Fibroblast of mammary gland (primary cell): Measurements from ENCODE around the gene XPNPEP1.

Experiments
- DNase-seq: peaks from one replicate; pipeline ENCODE4 v3.0.0-alpha.2; 2010; ENCODE audit warnings: low read depth
- H3K4me3 ChIP-seq: 2 replicates; pipeline ENCODE4 v1.5.1; 2011; ENCODE audit warnings: low read depth, mild to moderate bottlenecking, low read length, moderate library complexity; ENCODE audit not compliant: control insufficient read depth
- CTCF ChIP-seq: conservative IDR thresholded peaks from 2 replicates; pipeline ENCODE4 v1.5.1; 2011; ENCODE audit warnings: low read depth, low read length, inconsistent platforms; ENCODE audit not compliant: control insufficient read depth, insufficient read depth

Gene XPNPEP1

GRCh38 chr10:109966961-109967738 lies 43.8 kb upstream of the XPNPEP1 start:
- DNase-seq, result peak; percentile 63
- no peak overlapping the region for H3K4me3 ChIP-seq
- TF ChIP-seq CTCF, result no peak

GRCh38 chr10:109964318-109964717 lies 41.0 kb upstream of the XPNPEP1 start:
- H3K4me3 ChIP-seq, result no peak overlapping the region
- TF ChIP-seq CTCF, result no peak
- no peak for DNase-seq

GRCh38 chr10:109963439-109963838 lies 40.1 kb upstream of the XPNPEP1 start:
- TF ChIP-seq CTCF, result no peak
- H3K4me3 ChIP-seq, result no peak overlapping the region
- DNase-seq, result peak; percentile 93

GRCh38 chr10:109962247-109962646 lies 38.9 kb upstream of the XPNPEP1 start:
- no peak for TF ChIP-seq CTCF
- H3K4me3 ChIP-seq, result no peak overlapping the region
- peak; percentile 49 for DNase-seq

- peak; percentile 73 for DNase-seq
- H3K4me3 ChIP-seq, result no peak overlapping the region
- no peak for TF ChIP-seq CTCF
Observed at GRCh38 chr10:109961174-109962001, 38.1 kb upstream of the XPNPEP1 start.

GRCh38 chr10:109960682-109961081 lies 37.4 kb upstream of the XPNPEP1 start:
- TF ChIP-seq CTCF, result no peak
- DNase-seq, result no peak
- no peak overlapping the region for H3K4me3 ChIP-seq
